NCI-H146 treated with DMSO at 0.1 percent for 48 hours (cell line): ENCODE measurements around the gene SPDYE2.
"Not testable (repeated sequence)": the region's sequence is repeated elsewhere in the genome, so short reads cannot be mapped to it uniquely, and the experiment has no call there.

ENCODE experiments used
- DNase-seq: peaks from one replicate; lab custom pipeline; 2025; ENCODE audit not compliant: unreplicated experiment; lab: John Stamatoyannopoulos, UW

The SPDYE2 gene

DNA sequence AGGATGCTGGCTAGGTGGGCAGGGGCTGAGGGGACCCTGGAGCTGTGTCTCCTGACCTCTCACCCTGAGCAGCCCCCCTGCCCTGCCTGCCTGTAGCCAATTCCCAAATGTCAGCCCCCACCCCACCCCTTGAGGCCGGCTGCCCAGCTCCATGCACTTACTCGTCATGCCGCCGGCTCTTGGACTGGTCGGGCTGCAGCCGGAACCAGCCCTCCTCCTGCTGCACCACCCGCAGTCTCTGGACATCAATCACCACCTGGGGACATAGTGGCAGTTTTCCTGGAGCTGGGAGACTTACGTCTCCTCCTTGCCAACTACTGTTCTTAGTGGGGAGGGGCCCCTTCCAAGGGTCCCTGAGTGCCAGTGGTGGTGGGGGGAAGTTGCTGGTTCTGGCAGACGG is 48.7 kb downstream of the SPDYE2 start:
- DNase-seq = not testable (repeated sequence)

- not testable (repeated sequence) for DNase-seq
These were observed 51.3 kb downstream of the SPDYE2 start for GRCh38 chr7:102602317-102602716.

DNA sequence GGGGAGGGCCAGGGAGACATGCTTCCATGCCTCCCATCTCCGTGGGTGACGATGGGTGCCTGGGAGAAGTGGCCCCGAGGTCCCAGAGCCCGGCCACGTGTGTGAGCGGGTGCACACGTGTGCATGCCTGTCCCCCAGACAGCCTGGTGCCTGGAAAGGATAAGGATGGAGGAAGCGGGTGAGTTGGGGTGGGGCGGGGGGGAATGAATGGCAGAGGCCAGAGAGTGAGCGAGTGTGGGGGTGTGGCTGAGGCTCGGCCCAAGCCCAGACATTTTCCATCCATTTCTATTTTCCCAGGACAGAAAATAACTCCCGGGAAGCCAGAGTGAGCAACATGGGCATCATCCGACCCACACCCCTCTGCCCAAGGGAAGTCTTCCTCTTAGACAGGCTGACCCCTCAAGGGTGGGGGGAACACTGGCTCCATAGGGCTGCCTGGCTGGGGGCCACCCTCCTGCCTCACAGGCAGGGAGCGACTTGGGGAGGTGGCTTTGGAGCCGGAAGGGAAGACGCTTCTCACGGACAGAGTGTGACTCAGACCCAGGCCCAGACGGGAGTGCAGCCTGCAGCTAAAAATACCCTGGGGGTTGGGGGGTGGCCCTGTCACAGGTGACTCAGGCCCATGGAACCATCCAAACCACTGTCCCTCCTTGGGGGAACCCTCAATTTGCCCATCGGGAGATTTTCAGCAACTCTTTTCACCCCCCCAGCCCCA is 53.6 kb downstream of the SPDYE2 start:
- DNase-seq = not testable (repeated sequence)

- DNase-seq = not testable (repeated sequence)
These were observed 55.8 kb downstream of the SPDYE2 start for GRCh38 chr7:102606848-102607247.

GRCh38 chr7:102609734-102610133 is 58.7 kb downstream of the SPDYE2 start:
- not testable (repeated sequence) for DNase-seq

- not testable (repeated sequence) for DNase-seq
These were observed 59.4 kb downstream of the SPDYE2 start for GRCh38 chr7:102610441-102610840.

DNA sequence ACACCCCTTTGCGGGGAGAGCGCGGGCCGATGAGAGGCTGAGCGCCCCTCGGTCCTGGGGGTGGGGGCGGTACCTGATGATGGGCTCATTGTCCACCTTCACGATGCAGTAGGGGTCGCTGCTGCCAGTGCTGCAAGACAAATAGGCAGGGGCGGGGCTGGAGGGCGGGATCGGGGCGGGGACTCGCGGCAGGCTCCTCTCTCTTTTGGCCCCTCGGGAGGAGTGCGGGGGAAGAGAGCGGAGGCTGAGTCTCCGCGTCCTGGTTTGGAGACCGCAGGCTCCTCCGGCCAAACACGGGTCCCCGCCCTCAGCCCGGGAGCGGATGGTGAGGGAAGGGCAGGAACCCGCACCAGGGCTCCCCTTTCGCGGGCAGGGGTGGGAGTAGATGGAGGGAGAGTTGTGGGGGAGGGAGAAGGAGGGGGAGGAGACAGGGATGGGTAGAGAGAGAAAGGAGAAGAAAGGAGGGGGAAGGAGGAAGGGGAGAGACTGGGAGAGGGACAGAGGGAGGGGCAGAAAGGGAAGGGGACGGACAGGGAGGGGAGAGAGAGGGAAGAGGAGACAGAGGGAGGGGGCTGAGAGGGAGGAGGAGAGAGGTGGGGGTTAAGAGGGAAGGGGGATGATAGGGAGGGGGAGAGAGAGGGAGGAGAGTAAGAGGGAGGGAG is 60.1 kb downstream of the SPDYE2 start:
- DNase-seq = not testable (repeated sequence)

GRCh38 chr7:102611675-102612325 is 60.8 kb downstream of the SPDYE2 start:
- not testable (repeated sequence) for DNase-seq
